Measurements from ENCODE around the gene NR3C1.

NR3C1 gene

GRCh38 chr5:143403593-143404415 lies at the start of gene NR3C1:
NR3C1 (minus strand) TSS chr5:143403686; CDS start chr5:143400839, 2,847 bp downstream.
- DNase-seq = peak; percentile 83

DNA sequence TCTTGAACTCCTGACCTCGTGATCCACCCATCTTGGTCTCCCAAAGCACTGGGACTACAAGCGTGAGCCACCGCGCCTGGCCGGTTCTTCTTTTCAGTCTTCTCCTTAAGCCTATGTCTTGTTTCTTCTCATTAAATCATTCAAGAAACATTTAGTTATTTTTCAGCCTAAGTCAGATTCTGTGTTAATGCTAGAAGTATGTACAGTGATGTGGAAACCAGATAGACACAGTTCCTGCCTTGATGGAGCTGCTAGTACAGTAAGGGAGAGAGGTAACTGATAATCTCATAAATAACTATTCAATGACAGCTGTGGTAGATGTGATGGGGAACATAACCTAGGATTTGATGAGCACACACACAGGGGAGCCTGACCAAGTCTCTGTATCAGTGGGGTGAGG lies 46.3 kb upstream of the NR3C1 start:
- DNase-seq = no peak

DNA sequence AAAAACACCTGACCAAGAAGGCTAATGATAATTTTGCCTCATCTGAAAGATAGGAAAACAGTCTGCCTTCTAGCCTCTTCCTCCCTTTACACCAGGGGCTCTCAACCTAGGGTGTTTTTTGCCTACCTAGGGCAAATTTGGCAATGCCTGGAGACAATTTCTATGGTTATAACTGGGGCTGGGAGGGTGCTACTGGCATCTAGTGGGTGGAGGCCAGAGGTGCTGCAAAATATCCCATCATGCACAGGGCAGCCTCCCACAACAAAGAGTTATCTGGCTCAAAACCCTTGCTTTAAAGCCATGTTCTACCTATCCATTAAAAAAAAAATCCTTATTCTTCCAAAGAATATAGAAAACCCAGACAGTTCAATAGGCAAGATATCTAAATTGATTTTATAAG lies 45.0 kb upstream of the NR3C1 start:
- DNase-seq = no peak

DNA sequence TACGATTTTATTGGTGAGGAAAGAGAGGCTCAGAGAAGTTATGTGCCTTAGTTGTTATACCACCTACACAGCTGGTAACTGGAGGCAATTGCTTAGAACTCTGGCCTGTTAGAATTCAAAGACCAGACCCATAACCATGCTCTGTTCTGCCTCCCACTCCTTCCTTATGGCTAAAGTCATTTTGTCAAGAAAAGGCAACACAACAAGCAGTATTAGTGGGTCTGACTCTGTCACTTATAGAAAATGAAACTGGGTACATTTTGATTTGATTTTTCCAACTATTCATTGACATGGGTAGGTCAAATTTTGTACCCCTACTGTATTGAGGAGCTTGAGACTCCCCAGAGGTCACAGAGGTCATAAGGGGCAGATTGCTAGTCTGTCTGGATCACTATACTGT lies 44.5 kb upstream of the NR3C1 start:
- DNase-seq = no peak

GRCh38 chr5:143446535-143447226 lies 43.2 kb upstream of the NR3C1 start:
- DNase-seq = no peak

DNA sequence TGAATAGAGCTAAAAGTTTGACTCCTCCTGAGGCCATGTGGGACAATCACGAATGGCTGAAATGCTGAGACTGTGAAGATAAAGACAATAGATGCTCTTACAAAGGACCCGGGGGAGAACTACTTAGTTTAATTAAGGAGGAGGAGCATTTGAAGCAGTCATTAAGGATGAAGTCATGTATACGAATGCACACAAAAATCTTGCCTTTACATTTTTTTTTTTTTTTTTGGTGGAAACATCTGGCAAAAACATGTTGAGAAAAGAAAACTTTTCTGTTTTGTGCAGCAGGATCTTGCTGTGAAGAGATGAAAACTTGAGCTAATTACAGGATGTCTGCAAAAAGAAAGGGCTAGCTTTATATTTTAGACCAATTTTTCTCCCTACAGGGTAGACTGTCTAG lies 42.3 kb upstream of the NR3C1 start:
- no peak for DNase-seq

- no peak for DNase-seq
Measured at GRCh38 chr5:143443330-143443729, 39.8 kb upstream of the NR3C1 start.

GRCh38 chr5:143442385-143442784 lies 38.9 kb upstream of the NR3C1 start:
- no peak for DNase-seq

DNA sequence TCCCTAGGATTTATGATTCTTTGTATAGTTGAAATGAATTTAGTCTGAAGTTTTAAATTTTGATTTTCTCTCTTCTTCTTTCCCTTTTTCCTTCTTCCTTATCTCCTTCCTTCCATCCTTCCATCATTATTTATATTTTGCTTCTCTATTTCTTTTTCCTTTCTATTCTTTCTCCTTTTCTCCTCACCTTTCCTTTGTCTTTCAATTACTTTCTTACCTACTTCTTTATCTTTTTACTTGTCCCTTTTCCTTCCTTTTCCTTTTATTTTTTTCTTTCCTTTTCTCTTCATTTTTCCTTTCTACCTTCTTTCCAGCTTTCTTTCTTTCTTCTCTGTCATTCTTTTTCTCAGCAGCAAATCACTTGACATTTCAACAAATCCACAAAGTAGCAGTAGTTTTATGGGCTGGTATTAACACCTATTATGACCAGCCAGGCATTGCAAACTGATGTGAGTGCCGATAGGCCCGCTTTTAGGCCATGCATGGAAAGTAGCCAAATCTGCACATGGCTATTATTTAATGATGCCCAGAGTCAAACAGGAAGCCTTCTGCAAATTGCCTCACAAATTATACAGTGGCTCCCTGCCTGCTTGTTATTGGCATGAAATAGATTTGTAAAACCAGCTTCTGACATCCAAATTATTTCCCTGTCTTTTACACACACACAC lies 37.1 kb upstream of the NR3C1 start:
- no peak for DNase-seq

GRCh38 chr5:143437666-143438273 lies 34.3 kb upstream of the NR3C1 start:
- no peak for DNase-seq

- DNase-seq = no peak
Measured at GRCh38 chr5:143436871-143437270, 33.4 kb upstream of the NR3C1 start.

DNA sequence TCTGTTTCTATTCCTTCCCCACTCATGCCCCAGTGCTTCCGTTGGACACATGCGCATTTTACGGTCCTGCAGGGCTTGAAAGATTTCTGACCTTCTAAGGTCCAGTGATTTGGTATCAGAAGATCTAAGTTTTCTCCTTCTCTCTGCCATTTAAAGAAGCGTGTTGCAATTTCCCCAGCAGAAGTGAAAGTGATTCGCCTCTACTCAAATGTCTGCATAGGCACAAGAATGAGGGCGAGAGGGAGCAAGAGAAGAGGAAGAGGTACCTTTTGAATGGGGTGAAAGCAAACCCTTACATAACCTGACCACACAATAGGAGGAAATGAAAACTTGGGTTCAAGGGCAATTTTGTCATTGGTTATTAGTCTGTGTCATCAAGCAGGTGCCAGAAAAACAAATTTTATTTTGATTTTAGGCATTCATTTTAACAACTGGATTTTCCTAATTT lies 31.7 kb upstream of the NR3C1 start:
- DNase-seq = peak; percentile 43

DNA sequence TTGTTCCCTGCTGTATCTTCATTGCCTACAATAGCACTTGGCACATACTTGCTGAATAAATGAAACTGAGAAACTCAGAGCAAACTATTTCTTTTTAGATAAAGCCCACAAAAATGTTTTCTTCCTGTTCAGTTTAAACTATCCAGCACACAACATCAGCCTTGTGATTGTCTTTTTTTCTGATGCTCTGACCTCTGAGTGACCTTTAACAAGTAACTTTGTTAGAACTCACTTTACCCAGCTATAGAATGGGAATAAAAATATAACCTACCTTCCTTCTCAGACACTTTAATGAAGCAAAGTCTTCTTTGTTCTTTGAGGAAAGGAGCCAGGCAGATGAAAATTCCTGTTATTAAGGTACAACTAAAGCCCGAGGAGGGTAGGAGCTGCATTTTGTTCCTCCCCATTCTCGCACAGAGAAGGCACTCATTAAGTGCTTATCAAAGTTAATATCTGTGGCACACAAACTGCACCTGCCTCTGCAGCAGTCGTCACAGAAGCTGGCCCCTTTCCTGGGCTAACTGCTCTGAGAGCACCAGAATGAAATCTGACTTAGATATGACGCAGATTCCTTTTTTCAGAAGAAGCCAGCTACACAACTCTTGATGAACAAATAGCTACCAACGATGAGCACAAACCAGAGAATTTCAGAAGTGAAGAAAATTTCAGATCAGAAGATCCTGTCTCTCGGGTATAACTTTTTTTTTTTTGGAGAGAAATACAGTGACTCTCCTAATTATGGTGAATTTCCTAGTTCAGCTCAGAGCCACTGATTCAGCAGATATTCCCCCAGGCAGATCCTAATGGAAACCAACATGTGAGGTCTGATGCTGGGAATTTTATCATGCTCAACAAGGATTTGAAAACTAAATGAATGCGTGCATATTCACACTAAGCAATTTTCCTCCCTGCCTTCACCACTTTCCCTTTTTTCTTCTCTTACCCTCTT lies 31.0 kb upstream of the NR3C1 start:
- peak; percentile 65 for DNase-seq

- DNase-seq = no peak
Measured at GRCh38 chr5:143433670-143434069, 30.2 kb upstream of the NR3C1 start.

DNA sequence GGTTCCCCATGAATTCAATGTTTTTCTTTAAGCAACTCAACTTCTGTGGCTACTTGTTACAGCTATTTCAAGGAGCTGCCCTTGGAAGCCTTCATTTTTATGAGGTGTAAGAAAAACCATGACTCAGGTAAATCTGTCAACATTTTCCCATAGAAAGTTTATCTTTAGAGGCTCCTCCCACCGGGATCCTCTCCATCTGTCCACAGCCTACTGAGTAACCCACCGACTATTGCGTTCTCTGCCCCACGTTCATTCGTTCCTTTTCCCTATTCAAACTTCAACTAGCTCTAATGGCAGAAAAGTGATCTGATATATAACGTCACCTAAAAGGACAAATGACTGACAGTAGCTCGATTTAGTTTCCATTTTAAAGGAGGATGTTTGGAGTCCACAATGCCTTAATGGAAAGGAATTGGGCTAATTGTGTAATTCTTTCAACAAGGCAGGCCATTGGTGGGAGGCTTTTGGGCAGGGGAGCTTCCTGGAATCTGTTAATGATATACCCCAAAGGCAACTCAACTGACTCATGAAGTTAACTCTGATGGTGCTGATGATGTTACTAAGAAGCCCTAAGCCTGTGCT lies 29.3 kb upstream of the NR3C1 start:
- DNase-seq = no peak

GRCh38 chr5:143431789-143432188 lies 28.3 kb upstream of the NR3C1 start:
- peak; percentile 62 for DNase-seq

DNA sequence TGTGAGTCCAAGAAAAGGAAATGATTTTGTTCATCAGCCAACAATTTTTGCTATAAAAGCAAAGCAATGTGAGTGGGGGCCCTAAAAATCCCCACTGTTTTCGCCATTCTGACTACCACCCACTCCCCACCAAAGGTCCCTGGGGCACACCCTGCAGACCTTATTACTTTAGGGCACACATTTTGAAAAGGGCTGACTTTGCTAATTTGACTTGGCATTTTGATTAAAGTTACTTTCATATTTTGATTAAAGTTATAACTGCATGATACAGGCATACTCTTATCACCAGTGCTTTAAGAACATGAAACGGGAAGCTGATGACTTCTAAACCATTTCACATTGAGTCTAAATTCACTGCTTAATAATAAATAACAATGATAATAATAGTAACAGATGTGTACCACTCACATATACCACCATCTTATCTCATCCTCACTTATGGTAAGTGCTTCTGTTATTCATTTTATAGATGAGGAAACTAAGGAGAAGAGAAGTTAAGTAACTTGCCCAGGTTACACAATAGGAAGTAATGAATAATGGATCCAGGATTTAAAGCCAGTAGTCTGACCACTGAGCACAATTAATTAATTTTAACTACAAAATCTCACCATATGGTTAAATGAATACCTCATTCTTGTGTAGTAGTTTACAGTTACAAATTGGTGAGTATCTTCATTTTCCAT lies 25.4 kb upstream of the NR3C1 start:
- DNase-seq = no peak

DNA sequence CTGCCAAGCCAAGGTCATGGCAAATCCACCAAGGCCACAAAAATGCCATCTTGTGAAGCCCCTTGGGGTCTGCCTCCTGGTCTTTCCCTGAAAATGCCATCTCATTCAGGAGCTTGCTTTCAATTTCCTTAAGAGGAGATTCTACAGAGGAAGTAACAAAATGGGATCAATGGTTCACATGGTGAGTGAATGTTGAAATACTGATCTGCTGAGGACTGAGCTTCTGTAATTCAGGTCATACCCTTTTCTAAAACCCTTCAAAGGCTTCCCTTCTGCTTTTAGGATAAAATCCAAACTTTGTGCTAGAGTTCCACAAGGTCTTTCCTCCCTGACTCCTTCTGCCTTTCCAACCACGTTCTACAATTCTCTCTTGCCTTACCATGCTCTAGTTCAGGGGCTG lies 24.7 kb upstream of the NR3C1 start:
- DNase-seq = no peak

- no peak for DNase-seq
Measured at GRCh38 chr5:143427122-143427735, 23.7 kb upstream of the NR3C1 start.

DNA sequence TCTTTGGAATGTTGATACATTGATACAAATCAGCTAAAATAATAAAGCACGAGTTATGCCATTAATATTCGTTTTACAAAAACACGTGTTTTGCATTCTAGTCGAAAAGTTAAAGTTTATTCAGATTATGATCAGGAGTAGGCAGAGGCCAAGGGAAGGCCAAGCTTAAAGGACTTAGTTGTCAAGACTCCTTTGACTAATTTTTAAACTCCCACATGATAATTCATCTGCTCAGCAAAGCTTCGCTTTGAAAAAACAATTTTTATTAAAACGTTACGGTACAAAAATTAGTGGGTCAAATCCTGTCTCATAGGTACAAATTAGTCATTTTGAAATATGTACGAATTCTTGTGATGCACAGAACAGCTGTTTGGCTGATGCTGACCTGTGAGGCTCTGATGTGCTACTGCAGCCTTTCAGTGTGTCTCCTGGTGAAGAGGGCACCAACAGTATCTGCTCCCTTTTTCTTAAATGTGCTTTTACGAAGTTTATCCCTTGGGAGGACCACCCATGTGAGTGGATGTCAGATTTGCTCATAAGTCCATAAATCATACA lies 23.0 kb upstream of the NR3C1 start:
- DNase-seq = no peak
